ENCODE data around the gene CLCN7.
A peak's percentile ranks its signal among the peaks of the same experiment; 100 is the strongest.

The CLCN7 gene, protein sequence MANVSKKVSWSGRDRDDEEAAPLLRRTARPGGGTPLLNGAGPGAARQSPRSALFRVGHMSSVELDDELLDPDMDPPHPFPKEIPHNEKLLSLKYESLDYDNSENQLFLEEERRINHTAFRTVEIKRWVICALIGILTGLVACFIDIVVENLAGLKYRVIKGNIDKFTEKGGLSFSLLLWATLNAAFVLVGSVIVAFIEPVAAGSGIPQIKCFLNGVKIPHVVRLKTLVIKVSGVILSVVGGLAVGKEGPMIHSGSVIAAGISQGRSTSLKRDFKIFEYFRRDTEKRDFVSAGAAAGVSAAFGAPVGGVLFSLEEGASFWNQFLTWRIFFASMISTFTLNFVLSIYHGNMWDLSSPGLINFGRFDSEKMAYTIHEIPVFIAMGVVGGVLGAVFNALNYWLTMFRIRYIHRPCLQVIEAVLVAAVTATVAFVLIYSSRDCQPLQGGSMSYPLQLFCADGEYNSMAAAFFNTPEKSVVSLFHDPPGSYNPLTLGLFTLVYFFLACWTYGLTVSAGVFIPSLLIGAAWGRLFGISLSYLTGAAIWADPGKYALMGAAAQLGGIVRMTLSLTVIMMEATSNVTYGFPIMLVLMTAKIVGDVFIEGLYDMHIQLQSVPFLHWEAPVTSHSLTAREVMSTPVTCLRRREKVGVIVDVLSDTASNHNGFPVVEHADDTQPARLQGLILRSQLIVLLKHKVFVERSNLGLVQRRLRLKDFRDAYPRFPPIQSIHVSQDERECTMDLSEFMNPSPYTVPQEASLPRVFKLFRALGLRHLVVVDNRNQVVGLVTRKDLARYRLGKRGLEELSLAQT

DNA sequence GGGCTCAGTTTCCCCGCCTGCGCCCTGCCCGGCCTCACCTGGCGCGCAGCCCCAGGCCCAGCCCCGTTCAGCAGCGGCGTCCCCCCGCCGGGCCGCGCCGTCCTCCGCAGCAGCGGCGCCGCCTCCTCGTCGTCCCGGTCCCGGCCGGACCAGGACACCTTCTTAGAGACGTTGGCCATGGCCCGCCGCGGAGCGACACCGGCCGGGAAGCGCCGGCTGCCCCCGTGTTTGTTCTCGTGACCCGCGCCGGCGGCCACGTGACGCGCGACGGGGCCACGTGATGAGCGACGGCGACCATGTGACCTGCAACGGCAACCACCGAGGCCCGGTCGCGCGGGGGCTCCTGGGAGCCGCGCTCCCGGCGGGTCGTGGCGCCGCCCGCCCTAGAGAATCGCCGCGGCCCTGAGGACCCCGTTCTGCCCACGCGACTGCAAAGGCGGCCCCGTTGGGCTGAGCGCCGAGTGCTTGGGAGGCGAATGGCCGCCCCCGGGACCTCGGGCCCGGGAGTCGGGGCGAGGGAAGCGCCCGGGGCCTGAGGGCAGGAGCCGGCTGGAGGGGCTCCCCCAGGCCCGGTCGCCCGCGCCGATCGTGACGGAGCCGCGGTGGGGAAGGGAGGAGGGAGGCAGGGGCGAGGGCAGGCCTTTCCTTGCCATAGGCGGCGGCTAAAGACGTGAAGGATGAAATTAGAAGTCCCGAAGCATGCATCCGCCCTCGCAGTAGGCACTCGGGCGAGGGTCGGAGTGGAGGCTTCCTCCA is at the start of gene CLCN7:
TSS of gene CLCN7 (minus strand) at position 233 of the 756 bp plus-strand sequence. CDS start at position 179, 54 bp downstream.
- peak; percentile 85 for DNase-seq

DNA sequence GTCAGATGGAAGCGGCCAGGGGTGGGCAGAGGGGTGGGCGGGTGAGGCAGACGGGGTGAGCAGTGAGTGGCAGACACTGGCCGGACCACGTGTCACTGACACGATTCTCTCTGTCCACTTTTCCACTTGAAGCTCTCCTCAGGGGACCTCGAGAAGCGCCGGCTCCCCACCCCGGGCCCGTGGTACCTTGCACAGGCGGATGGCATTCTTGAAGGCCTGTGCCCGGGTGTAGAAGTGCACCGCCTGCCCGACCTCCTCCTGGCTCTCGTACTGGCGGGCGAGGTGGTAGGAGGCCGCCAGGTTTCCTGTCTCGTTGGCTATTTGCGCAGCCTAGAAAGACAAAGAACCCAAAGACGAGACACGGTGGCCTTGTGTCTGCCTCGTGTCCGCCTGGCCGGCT is 49.5 kb upstream of the CLCN7 start:
- no peak for DNase-seq

DNA sequence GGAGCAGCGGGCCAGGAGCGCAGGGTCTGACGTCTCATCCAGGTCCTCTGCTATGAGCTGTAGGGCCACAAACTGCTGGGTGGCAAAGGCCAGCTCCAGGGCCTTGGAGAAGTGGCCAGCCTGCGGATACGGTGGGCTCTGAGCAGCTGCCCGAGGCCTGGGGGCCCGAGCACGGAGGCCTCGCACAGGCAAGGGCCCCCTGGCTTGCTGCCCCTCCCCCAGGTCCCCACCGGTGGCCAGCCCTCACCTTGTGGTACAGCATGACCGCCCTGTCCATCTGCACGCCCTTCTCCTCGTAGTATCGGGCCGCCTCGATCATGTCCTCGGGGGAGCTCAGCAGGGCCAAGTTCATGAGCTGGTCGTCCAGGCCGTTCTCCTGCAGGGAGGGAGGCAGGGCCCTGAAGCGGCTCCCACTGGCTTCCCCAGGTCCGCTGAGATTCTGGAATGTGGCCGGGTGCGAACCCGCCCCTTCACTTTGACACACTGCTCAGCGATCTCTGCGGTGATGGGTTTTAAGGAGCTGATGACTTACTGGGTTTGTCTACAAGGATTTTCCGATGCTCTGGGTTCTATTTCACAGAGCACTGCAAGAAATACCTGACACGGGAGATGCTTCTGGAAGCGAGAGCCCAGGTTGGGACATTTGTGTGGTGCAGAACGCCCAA is 48.9 kb upstream of the CLCN7 start:
- no peak for DNase-seq

DNA sequence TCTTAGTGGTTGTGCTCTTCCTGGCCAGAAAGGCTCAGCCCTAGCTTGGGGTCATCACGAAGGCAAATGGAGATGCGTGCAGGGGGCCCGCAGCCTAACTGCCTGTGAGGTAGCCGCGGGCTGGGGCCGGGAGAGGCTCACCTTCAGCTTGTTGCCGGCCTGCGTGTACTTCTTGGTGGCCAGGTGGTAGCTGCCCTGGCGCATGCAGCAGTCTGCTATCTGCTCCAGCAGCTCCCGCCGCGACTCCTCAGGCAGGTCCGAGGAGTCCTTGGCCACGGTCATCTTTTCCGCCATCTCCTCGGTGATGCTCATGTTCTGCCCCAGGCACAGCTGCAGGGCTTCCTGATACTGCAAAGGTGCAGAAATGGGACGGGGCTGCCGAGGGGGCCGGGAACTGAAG is 45.6 kb upstream of the CLCN7 start:
- DNase-seq, result no peak

DNA sequence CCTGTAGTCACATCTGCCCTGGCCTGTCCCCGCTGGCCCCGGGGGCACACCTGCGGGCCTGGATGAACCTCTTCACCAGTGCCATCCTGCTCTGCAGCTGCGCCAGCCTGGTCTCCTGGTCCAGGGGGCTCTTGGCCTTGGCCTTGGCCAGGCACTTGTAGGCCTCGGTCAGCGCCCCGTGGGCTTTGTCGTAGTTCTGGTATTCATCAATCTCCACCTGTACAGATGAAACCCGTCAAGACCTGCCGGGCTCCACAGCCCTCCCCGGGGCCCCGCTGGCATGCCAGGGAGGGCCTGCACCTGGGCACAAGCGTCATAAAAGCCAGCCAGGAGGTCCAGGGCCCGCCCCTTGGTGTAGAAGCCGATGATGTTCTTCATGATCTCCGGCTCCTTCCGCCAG is 45.0 kb upstream of the CLCN7 start:
- DNase-seq, result no peak

DNA sequence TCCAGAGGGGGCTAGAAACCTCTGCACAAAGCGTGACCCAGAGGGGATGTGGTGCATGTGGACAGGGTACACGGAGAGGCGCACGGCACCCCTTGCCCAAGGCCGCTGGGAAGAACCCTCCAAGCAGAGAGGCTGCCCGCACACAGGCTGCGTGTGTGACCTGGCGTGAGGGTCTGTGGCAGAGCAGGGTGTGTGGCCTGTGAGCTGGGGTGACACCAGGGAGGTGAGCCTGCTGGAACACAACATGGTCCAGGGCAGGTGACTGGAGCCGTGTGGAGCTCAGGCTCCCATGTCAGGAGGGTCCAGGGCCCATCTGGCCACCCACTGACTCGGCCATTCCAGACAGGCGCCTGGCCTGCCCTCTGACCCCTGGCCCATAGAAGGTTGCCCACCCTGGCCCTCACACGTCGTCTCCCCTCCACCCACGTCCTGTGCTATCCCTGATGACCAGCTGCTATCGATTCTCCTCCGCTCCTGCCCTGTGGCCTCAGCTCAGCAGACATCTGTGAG is 43.9 kb upstream of the CLCN7 start:
- no peak for DNase-seq

DNA sequence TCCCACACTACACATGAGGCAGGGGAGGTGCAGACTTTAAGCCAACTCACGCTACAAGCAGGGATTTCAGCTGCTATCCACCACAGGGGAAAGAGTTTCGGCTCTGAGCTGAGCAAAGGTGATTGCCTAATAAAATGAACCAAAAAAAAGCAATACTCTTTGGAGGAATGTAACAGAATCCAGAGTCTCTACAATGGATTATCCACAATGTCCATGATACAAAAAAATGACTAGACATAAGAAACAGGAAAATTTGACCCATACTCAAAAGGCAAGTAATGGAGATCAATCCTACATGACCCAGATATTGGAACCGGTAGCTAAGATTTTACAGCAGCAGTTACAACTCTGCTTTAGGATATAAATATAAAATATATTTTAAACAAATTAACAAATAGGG is 39.7 kb upstream of the CLCN7 start:
- DNase-seq, result no peak

DNA sequence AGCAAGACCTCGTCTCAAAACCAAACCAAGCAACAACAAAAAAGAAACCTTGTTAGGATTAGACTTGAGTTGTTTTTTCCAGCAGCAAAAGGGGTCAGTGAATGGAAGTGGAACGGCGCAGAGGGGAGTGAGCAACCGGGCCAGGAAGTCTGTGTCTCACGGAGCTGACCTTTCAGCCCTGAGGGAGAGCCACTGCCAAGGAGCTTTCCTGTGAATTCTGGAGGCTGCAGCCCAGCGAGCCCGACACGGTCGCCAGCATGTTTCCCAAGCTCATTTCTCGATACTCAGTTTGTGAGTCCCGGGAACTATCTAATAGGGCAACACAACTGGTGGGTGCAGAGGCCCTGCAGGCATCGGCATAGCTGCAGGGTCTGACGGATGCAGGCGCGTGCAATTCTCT is 37.9 kb upstream of the CLCN7 start:
- DNase-seq, result no peak

DNA sequence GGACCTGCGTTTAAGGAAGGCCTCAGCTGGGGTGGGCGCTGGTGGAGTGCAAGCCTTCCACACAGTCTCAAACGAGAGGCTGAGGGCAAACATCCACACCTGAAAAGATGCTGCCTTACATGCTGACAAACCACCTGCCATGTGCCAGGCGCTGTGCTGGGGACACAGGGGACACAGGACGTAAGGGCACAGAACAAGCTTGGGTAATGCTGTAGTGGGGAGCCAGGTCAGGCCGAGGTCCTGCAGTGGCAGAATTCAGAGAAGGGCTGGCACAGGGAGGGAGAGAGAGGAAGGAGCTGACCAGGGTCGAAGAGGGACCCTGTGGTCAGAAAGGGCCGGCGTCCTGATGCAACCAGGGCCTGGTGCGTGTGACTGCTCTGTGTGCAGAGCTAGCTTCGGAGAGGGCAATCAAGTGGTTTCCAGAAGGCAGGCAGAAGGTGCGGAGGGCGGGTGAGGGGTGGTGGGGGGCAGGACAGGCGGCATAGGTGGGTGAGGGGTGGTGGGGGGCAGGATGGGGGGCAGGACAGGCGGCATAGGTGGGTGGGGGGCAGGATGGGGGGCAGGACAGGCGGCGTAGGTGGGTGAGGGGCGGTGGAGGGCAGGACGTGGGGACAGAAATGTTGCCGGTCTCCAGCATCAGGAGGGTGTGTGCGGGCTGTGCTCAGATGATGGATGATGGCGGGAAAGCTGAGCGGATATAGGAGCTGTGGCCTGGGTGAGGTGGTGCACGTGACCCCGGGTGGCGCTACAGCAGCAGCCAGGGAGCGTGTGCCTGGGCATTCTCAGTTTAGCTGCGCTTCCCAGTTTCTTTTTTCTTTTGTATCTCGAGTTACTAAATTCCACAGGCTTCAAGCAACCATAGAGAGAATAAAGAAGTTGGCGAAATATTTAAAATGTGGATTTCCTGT is 37.1 kb upstream of the CLCN7 start:
- DNase-seq, result no peak

DNA sequence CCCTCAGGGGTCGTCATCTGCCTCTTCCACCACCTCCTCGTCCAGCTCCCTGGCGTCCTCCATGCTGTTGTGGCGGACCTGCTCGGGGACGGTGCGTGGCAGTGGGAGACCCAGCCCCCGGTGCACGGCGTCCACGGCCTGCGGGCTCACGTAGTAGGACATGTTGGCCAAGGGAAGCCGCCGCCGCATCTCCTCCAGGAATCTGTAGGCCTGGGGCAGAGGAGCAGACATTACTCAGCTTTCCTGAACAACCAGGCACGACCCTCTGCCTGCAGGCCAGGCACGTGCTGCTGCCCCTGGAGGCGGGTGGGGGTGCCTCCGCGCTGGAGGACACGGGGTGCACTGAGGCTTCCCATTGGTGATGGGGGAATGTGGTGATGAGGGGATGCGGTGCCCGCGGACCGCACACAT is 36.1 kb upstream of the CLCN7 start:
- no peak for DNase-seq

DNA sequence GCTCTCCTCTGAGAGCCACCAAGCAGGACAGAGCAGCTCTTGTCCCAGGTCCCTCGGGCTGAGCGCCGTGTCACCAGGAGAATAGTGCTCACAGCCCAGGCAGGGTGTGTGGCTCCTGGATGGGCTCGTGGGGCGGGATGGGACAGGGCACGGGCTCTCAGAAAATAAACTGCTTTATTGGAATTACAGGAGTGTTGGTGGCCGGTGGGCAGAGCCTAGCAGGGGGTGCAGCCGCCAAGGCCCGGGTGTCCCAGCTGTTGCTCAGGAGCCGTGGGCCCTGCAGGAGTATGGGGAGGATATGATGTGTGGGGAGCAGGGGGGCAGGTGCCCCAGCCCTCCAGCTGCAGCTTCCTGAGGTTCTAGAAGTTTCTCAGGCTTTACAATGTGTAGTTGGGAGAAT is 35.4 kb upstream of the CLCN7 start:
- no peak for DNase-seq

DNA sequence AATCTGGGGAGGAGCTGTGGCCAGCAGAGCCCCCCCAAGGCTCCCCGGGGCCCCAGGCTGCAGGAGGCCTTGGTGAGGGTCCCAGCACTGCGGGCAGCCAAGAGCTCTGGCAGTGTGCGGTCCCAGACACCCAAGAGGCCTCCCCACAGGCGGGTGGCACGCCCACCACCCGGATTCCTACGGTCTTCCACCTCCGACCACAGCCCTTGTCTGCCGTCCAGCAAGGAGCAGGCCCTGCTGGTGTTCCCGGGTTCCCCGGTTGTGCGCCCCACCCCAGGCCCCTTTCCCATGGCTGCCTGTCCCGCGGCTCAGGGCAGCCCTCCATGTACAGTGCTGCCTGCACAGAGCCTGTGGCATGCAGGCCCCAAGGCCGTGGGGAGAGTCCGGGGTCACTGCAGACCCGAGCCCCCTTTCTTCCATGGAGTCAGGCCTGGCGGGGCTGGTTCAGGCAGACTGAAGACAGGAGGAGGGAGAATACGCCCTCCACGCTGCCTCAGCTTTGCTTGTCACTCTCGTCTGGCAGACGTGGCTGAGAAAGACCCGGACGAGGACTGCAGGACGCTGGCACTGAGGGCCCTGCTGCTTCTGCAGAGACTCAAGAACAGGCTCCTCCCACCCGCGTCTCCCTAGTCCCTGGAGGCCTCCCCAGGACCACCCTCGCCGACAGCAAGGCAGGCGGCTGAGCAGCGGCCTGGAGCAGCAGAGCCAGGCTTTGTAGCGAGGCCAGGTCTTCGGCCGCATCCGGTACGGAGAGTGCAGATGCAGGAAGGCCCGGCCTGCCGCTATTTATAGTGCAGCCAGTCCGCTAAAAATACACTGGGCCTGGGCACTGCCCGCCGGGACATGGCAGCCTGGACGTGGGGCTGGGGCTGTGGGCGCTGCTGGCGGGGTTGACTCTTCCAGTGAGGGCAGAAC is 34.7 kb upstream of the CLCN7 start:
- DNase-seq, result no peak

DNA sequence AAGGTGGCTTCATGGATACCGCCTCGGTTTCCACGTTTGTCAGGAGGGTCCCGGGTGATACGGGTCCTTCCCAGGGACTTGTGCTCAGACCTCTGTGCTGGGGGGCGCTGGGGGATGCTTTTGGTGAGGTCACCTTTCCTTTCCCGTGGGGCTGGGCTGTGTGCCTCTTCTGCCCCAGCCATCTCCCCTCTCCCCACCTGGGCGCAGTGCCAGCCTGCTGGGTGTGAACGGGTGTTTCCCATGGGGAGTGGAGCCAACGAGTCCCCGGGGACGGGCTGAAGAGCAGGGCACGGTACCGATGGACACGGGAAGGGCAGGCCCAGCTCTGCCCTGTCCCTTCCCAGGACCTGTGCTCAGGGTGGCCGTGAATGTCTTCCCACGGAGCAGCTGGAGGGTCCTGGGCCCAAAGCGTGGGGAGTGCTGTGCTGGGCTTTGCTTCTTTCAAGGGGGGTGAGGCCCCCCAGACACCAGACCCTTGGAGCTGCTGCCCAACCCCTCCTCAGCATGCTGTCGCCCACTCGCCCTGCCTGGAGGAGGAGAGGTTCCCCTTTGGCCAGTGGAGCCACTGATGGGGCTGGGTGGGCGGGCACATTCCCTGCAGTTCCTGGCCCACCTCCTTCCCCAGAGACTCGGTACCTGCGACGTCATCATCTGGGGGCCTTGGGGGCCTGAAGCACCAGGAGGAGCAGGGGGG is 33.8 kb upstream of the CLCN7 start:
- no peak for DNase-seq

DNA sequence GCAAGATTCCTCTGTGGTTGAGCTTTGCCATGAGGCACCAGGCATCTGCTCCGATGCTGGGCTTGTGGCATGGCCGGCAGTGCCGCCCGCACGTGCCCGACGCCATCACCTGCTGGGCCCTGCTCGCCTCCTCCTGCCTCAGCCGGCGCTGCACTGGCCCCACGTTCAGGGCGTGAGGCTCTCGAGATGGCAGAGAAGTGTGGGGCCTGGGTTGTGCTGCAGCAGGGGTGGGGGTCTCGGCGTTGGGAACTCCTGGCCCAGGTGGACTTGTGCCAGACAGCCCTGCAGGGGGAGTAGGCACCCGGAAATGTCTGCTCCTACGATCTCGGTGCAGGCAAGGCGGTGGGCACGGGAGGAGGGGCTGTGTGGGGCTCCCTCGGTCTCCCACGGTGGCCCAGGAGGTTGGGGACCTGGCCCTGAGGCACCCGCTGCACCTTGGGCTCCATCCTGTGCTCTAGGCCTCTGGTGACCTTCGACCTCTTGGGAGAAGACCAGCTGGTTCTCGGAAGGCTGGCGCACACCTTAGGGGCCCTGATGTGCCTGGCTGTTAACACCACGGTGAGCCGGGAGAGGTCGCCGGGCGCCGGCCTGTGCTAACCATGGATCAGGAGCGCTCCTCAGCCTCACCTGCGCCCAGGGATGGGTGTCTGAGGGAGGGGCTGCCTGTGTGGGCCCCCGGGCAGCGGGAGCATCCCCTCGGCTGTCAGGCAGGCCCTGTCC is 31.8 kb upstream of the CLCN7 start:
- DNase-seq, result no peak

DNA sequence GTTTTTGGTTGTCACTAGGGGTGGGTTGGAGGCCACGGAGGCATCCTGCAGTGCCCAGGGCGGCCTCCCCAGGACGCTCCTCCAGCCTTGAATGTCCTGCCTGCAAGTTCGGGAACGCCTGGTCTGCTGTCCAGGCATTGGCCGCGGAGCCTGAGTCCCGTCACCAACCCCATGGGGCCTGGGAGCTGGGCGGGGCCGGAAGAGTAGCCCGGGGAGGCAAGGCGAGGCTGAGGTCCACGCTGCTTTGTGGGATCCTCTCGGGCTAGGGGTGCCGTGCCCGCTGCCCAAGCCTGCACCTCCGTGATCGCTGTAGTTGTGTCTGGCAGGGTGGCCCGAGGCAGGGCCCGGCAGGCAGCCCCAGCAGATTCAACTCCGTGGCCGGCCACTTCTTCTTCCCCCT is 31.1 kb upstream of the CLCN7 start:
- no peak for DNase-seq

DNA sequence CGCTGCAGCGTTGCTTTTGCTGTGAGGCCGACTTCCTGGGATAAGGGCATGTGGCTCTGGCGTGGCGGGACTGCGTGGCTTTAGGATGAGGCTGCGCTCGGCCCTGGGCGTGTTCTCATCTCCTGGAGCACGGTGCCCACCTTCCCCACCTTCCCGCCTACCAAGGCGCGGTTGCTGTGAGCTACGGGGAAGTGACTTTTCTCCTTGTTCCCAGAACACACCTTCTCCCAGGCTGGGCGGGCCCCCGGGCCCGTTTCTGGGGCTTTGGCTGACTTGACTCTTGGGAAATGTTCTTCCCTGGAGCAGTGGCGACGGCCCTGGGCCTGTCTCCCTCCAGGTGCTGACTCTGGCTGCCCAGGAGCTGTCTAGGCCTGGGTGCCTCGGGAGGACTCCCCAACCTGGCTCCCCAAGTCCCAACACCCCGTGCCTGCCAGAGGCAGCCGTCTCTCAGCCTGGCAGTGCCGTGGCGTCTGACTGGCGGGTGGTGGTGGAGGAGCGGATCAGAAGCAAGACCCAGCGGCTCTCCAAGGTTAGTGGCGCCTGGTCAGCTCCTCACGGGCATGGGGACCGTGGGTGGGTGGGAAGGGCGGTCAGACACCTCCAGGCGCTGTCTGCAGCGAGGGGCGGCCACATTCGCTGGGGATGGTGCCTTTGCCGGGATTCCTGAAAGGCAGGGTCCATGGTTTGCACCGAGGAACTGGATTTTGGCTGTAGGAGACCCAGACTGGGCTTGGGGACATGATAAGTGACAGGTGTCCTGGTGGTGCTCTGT is 30.4 kb upstream of the CLCN7 start:
- DNase-seq, result no peak

DNA sequence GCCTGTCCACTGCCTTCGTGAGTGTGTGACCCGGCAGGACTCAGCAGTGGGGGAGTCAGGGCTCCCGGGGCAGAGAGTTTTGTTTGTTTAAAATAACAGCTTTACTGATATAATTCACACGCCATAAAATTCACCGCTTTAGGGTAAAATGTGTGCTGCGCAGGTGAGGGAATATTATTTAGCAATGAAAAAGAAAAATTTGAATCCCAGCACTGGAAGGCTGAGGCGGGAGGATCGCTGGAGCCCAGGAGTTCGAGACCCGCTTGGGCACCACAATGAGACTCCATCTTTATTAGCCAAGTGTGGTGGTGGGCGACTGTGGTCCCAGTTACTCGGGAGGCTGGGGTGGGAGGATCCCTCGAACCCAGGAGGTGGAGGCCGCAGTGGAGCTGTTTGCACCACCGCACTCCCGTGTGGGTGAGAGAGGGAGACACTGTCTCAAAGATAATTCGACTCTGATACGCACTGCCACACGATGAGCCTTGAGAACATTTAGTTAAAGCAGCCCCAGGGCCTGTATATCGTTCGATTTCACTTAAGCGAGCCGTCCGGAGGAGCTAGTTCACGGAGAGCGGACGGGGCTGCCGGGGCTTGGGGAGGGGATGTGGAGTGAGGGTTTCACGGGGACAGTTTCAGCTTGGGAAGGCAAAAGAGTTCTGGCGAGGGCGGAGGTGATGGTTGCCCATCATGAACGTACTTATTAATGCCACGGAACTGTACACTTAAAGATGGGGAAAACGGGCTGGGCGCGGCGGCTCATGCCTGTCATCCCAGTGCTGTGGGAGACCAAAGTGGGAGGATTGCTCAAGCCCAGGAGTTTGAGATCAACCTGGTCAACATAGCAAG is 28.5 kb upstream of the CLCN7 start:
- no peak for DNase-seq

All from CD4-positive, alpha-beta T cell treated with Interleukin-1 beta for 1 hour (primary cell).